Gastroesophageal sphincter (tissue), 3 donors: Measurements from ENCODE around the gene SDF2L1.

Source experiments
- CTCF ChIP-seq, 4 experiments: fragments of 200-600 bp in 2 of 4; fragments of 450-650 bp in 2 of 4; sonication (generic) in 1 of 4; IDR thresholded peaks; one replicate each; pipeline ENCODE4 v1.5.1; 2017 to 2019; ENCODE audit warnings: antibody characterized with exemption in 4 of 4, mild to moderate bottlenecking in 2 of 4, moderate library complexity in 2 of 4
- EP300 ChIP-seq: sonication (generic); formaldehyde crosslinking; IDR thresholded peaks from one replicate; pipeline ENCODE4 v1.6.1; 2017; ENCODE audit warnings: antibody characterized with exemption, mild to moderate bottlenecking
- POLR2A ChIP-seq, 2 donors: fragments of 450-650 bp; IDR thresholded peaks; one replicate each; pipeline ENCODE4 v1.6.1; 2017; ENCODE audit warnings: antibody characterized with exemption in 2 of 2, mild to moderate bottlenecking in 2 of 2, moderate library complexity in 1 of 2
- POLR2AphosphoS5 ChIP-seq: sonication (generic); formaldehyde crosslinking; IDR thresholded peaks from one replicate; pipeline ENCODE4 v1.6.1; 2017; ENCODE audit warnings: antibody characterized with exemption

- no peak for TF ChIP-seq POLR2A (IDR thresholded peaks at IDR 0.05)
- TF ChIP-seq CTCF (IDR thresholded peaks at IDR 0.05) = no peak
- TF ChIP-seq POLR2AphosphoS5 = no peak
- no peak for TF ChIP-seq EP300
These were observed 24.7 kb downstream of the SDF2L1 start for GRCh38 chr22:21666786-21667185.
